Left colon (tissue), 2 donors: ENCODE measurements around the gene PPP2CA. TPM values are rescaled to one million over a fixed set of nuclear protein-coding genes. Genes with fewer than 3 reads are reported as not detected.

Experiments
- microRNA-seq, 2 donors: library from miRNA; unstranded; fragments of <30 nt; microRNA quantifications; one replicate each; pipeline versions ENCODE4 v1.1.0 to v1.2.0, GENCODE V29; 2020
- total RNA-seq, 2 donors: library from RNA; stranded (reverse); fragmentation: NEBNext Ultra II Directional; extraction: Animal tissue kit (Norgen Biotek cat#: 25700); gene quantifications; one replicate each; pipeline ENCODE4 v1.2.1, GENCODE V29; 2021
- donor health status: DM: no; HTN: no; CAD: no.
- donor health status: DM: yes; HTN: yes; CAD: no.

PPP2CA gene
- total RNA-seq, 2 donors from 2014 or later = 117 to 119 TPM

Small RNA genes within 50 kb of the gene (microRNA-seq; reads per million reads assigned to microRNA genes)
- 1.1 to 1.4 reads per million in 2 donors for gene MIR3661

Other genes starting within 250 kb of the PPP2CA start
- 100 to 1,000 TPM; 229 to 263 TPM for gene VDAC1, start 221.1 kb downstream of the PPP2CA start, total RNA-seq
- gene TCF7, start 111.4 kb downstream of the PPP2CA start, total RNA-seq = 1 to 10 TPM; 3.0 to 6.0 TPM
- gene SKP1, start 49.1 kb downstream of the PPP2CA start, total RNA-seq = 100 to 1,000 TPM; 242 to 273 TPM
- gene CDKL3, start 141.1 kb upstream of the PPP2CA start, total RNA-seq = under 1 TPM in 1 of 2 donors, not detected in 1; 0.70 TPM
- gene UBE2B, start 145.5 kb upstream of the PPP2CA start, total RNA-seq = 100 to 1,000 TPM in 1 of 2 donors, 10 to 100 TPM in 1; 59.6 to 102 TPM
- 10 to 100 TPM; 15.0 to 19.3 TPM for gene CDKN2AIPNL, start 185.8 kb upstream of the PPP2CA start, total RNA-seq